Smooth muscle cell (in vitro differentiated cells): Measurements from ENCODE around the gene SIRT6. TPM values are rescaled to one million over a fixed set of nuclear protein-coding genes. Genes with fewer than 3 reads are reported as not detected.
"Not testable (repeated sequence)": the region's sequence is repeated elsewhere in the genome, so short reads cannot be mapped to it uniquely, and the experiment has no call there.

Experiments
- DNase-seq: peaks from one replicate; lab custom pipeline; 2025; ENCODE audit not compliant: unreplicated experiment; lab: John Stamatoyannopoulos, UW
- H2AFZ ChIP-seq: fragments of 200-600 bp; sonication (generic); 2 replicates; pipeline ENCODE4 v1.6.0; 2016; ENCODE audit warnings: antibody characterized with exemption, low read depth, mild to moderate bottlenecking
- H3F3A ChIP-seq: fragments of 200-600 bp; sonication (generic); 2 replicates; pipeline ENCODE4 v1.6.0; 2017; ENCODE audit warnings: antibody characterized with exemption, low read depth
- H3K27ac ChIP-seq: fragments of 200-600 bp; sonication (generic); 2 replicates; pipeline ENCODE4 v1.5.1; 2016; ENCODE audit warnings: low read depth, mild to moderate bottlenecking
- H3K27me3 ChIP-seq: fragments of 200-600 bp; sonication (generic); 2 replicates; pipeline ENCODE4 v1.6.1; 2016; ENCODE audit warnings: low read depth, mild to moderate bottlenecking
- H3K36me3 ChIP-seq: fragments of 200-600 bp; sonication (generic); 2 replicates; pipeline ENCODE4 v1.5.1; 2016; ENCODE audit warnings: low read depth
- H3K4me1 ChIP-seq: fragments of 200-600 bp; sonication (generic); 2 replicates; pipeline ENCODE4 v1.5.1; 2016; ENCODE audit warnings: low read depth
- H3K4me2 ChIP-seq: fragments of 200-600 bp; sonication (generic); 2 replicates; pipeline ENCODE4 v1.6.0; 2016; ENCODE audit warnings: mild to moderate bottlenecking
- H3K4me3 ChIP-seq: fragments of 200-600 bp; sonication (generic); 2 replicates; pipeline ENCODE4 v1.5.1; 2016; ENCODE audit warnings: mild to moderate bottlenecking
- H3K79me2 ChIP-seq: fragments of 200-600 bp; sonication (generic); 2 replicates; pipeline ENCODE4 v1.6.0; 2016; ENCODE audit warnings: low read depth, mild to moderate bottlenecking
- H3K9ac ChIP-seq: fragments of 200-600 bp; sonication (generic); 2 replicates; pipeline ENCODE4 v1.6.0; 2016; ENCODE audit warnings: low read depth
- H3K9me3 ChIP-seq: fragments of 200-600 bp; sonication (generic); replicated peaks from 2 replicates; pipeline ENCODE4 v1.5.1; 2016; ENCODE audit warnings: low read depth
- H4K20me1 ChIP-seq: fragments of 200-600 bp; sonication (generic); 2 replicates; pipeline ENCODE4 v1.6.0; 2016; ENCODE audit warnings: low read depth
- CTCF ChIP-seq: fragments of 200-600 bp; sonication (generic); IDR thresholded peaks from 2 replicates; pipeline ENCODE4 v1.5.1; 2017; ENCODE audit warnings: borderline replicate concordance, mild to moderate bottlenecking, antibody characterized with exemption; ENCODE audit not compliant: insufficient read depth, poor library complexity, severe bottlenecking
- WGBS: methylation state at CpG from one replicate; pipeline ENCODE4 v1.1.7; 2016; ENCODE audit warnings: low lambda C conversion rate; 5-methylcytosine and 5-hydroxymethylcytosine counted together
- polyA plus RNA-seq: library from polyadenylated mRNA; unstranded; fragments of >200 nt; fragmentation: Nextera tagmentation; extraction: Ambion mirVana; gene quantifications from 2 replicates; pipeline ENCODE4 v1.2.1, GENCODE V29; 2016
- total RNA-seq: library from RNA; depleted of rRNA; stranded (reverse); fragments of >200 nt; gene quantifications from 2 replicates; pipeline ENCODE4 v1.2.3, GENCODE V29; 2014

Gene SIRT6
- total and polyA plus RNA-seq, 2 experiments from 2014 or later, result 9.4 to 14.5 TPM

- H3K4me2 ChIP-seq, result no peak overlapping the region
- H3K9ac ChIP-seq, result no peak overlapping the region
- no peaks in the 10 kb centered on the region for H3K4me1 ChIP-seq
- no peaks in the 10 kb centered on the region for H3K79me2 ChIP-seq
- no peak overlapping the region for H3K27ac ChIP-seq
- no peak overlapping the region for H2AFZ ChIP-seq
- no peak overlapping the region for H3K4me3 ChIP-seq
- WGBS, result 18% methylated on average over 45 of the region's 45 CpGs
- TF ChIP-seq CTCF, result no peak
- peaks cover 9% of the 10 kb centered on the region for H3K27me3 ChIP-seq
- H4K20me1 ChIP-seq, result peaks cover 28% of the 10 kb centered on the region
- H3K9me3 ChIP-seq, result no peaks in the 10 kb centered on the region
- peak; percentile 51 for DNase-seq
- no peaks in the 10 kb centered on the region for H3F3A ChIP-seq
- no peaks in the 10 kb centered on the region for H3K36me3 ChIP-seq
These were observed 9.4 kb downstream of the SIRT6 start for GRCh38 chr19:4172861-4173473.

- Histone ChIP-seq H3K4me3 (no peak overlapping the region), H4K20me1 (peaks cover 24% of the 10 kb centered on the region), H3K9ac (no peak overlapping the region), H2AFZ (no peak overlapping the region), H3K4me2 (no peak overlapping the region), H3K27ac (no peak overlapping the region), H3K79me2 (no peaks in the 10 kb centered on the region), H3K9me3 (no peaks in the 10 kb centered on the region), H3K4me1 (no peaks in the 10 kb centered on the region), H3K36me3 (no peaks in the 10 kb centered on the region), H3K27me3 (peaks cover 9% of the 10 kb centered on the region), H3F3A (no peaks in the 10 kb centered on the region)
- TF ChIP-seq CTCF, result no peak
- 66% methylated on average over 20 of the region's 22 CpGs for whole genome bisulfite sequencing
- no peak for DNase-seq
These were observed 10.7 kb downstream of the SIRT6 start for GRCh38 chr19:4171676-4172075.

GRCh38 chr19:4164262-4164661 lies 18.1 kb downstream of the SIRT6 start:
- Histone ChIP-seq H3K27ac (no peak overlapping the region), H2AFZ (no peak overlapping the region), H3K79me2 (no peaks in the 10 kb centered on the region), H3F3A (no peaks in the 10 kb centered on the region), H3K27me3 (peaks cover 6% of the 10 kb centered on the region), H3K9me3 (no peaks in the 10 kb centered on the region), H3K4me2 (no peak overlapping the region), H3K4me1 (no peaks in the 10 kb centered on the region), H3K9ac (no peak overlapping the region), H3K4me3 (no peak overlapping the region), H3K36me3 (no peaks in the 10 kb centered on the region), H4K20me1 (no peaks in the 10 kb centered on the region)
- no peak for DNase-seq
- WGBS, result 65% methylated on average over 11 of the region's 11 CpGs
- no peak for TF ChIP-seq CTCF

GRCh38 chr19:4161415-4162077 lies 20.8 kb downstream of the SIRT6 start:
- no peaks in the 10 kb centered on the region for H3F3A ChIP-seq
- H3K36me3 ChIP-seq, result no peaks in the 10 kb centered on the region
- no peaks in the 10 kb centered on the region for H3K79me2 ChIP-seq
- TF ChIP-seq CTCF, result no peak
- no peak for DNase-seq
- H3K4me1 ChIP-seq, result no peaks in the 10 kb centered on the region
- H2AFZ ChIP-seq, result no peak overlapping the region
- no peaks in the 10 kb centered on the region for H3K9me3 ChIP-seq
- H3K4me2 ChIP-seq, result no peak overlapping the region
- no peaks in the 10 kb centered on the region for H4K20me1 ChIP-seq
- 85% methylated on average over 7 of the region's 7 CpGs for WGBS
- H3K4me3 ChIP-seq, result no peak overlapping the region
- peaks cover 3% of the 10 kb centered on the region for H3K27me3 ChIP-seq
- no peak overlapping the region for H3K9ac ChIP-seq
- no peak overlapping the region for H3K27ac ChIP-seq

- H3K4me1 ChIP-seq, result not testable (repeated sequence)
These were observed 24.4 kb downstream of the SIRT6 start for GRCh38 chr19:4157971-4158370.

More at GRCh38 chr19:4157971-4158370, 24.4 kb downstream of the SIRT6 start:
- H3K4me3 ChIP-seq, H3K27ac ChIP-seq, H3K4me2 ChIP-seq, H3F3A ChIP-seq, H3K79me2 ChIP-seq, DNase-seq, H3K36me3 ChIP-seq, H3K27me3 ChIP-seq, H3K9ac ChIP-seq, H3K9me3 ChIP-seq, H2AFZ ChIP-seq, H4K20me1 ChIP-seq: not testable (repeated sequence)
- WGBS, result 90% methylated on average over 8 of the region's 8 CpGs
